Stimulated activated CD4-positive, alpha-beta T cell treated with anti-CD3 and anti-CD28 coated beads, Interleukin-1b, Interleukin-23, amount 100 ng/mL, for 48 hours (primary cell): ENCODE results near the gene RNF182.
"Not testable (repeated sequence)": the region's sequence is repeated elsewhere in the genome, so short reads cannot be mapped to it uniquely, and the experiment has no call there.

Experiments used
- DNase-seq: peaks from one replicate; pipeline ENCODE4 v3.0.0-alpha.2; 2020

RNF182 gene

GRCh38 chr6:14004258-14004657 lies 79.5 kb downstream of the RNF182 start:
- no peak for DNase-seq

GRCh38 chr6:14008809-14009208 lies 84.1 kb downstream of the RNF182 start:
- DNase-seq = no peak

GRCh38 chr6:14009431-14009830 lies 84.7 kb downstream of the RNF182 start:
- DNase-seq = no peak

GRCh38 chr6:14010275-14010674 lies 85.5 kb downstream of the RNF182 start:
- DNase-seq = no peak

- DNase-seq = no peak
Measured at GRCh38 chr6:14012313-14013030, 87.7 kb downstream of the RNF182 start.

GRCh38 chr6:14015964-14016363 lies 91.2 kb downstream of the RNF182 start:
- no peak for DNase-seq

- no peak for DNase-seq
Measured at GRCh38 chr6:14016432-14016831, 91.7 kb downstream of the RNF182 start.

- DNase-seq = no peak
Measured at GRCh38 chr6:14016935-14017625, 92.3 kb downstream of the RNF182 start.

GRCh38 chr6:14017626-14018475 lies 93.1 kb downstream of the RNF182 start:
- no peak for DNase-seq

GRCh38 chr6:14018559-14018958 lies 93.8 kb downstream of the RNF182 start:
- not testable (repeated sequence) for DNase-seq

GRCh38 chr6:14020551-14020950 lies 95.8 kb downstream of the RNF182 start:
- no peak for DNase-seq

GRCh38 chr6:14021449-14021848 lies 96.7 kb downstream of the RNF182 start:
- DNase-seq = no peak

GRCh38 chr6:14022673-14023072 lies 97.9 kb downstream of the RNF182 start:
- DNase-seq = no peak

GRCh38 chr6:14023855-14024254 lies 99.1 kb downstream of the RNF182 start:
- DNase-seq = no peak

GRCh38 chr6:14025160-14025559 lies 100.4 kb downstream of the RNF182 start:
- peak; percentile 1 for DNase-seq

- DNase-seq = no peak
Measured at GRCh38 chr6:14026831-14027539, 102.2 kb downstream of the RNF182 start.

GRCh38 chr6:14028631-14029030 lies 103.9 kb downstream of the RNF182 start:
- no peak for DNase-seq

- no peak for DNase-seq
Measured at GRCh38 chr6:14029605-14030004, 104.9 kb downstream of the RNF182 start.
